Measurements from ENCODE around the gene KCNA5. TPM values are rescaled to one million over a fixed set of nuclear protein-coding genes. Genes with fewer than 3 reads are reported as not detected.

The KCNA5 gene
- total RNA-seq, 1 donor from 2014 or later: 1.8 TPM

- no peaks in the 10 kb centered on the region for H3K4me1 ChIP-seq
- intact Hi-C loops (cut with DNase I): no loop called here
- no peaks in the 10 kb centered on the region for H3K36me3 ChIP-seq
- no peak overlapping the region for H3K4me3 ChIP-seq
- H3K27ac ChIP-seq: no peak overlapping the region
- ATAC-seq: no peak
- no peak for DNase-seq
- H3K27me3 ChIP-seq: peaks cover 35% of the 10 kb centered on the region
- peaks cover 3% of the 10 kb centered on the region for H3K9me3 ChIP-seq
- no peak for TF ChIP-seq CTCF (IDR thresholded peaks at IDR 0.05)
Measured at GRCh38 chr12:5039815-5040214, 3.9 kb upstream of the KCNA5 start.

GRCh38 chr12:5040368-5040767 lies 3.3 kb upstream of the KCNA5 start:
- ATAC-seq (no peak), DNase-seq (no peak)
- Histone ChIP-seq H3K4me3 (no peak overlapping the region), H3K27ac (no peak overlapping the region), H3K4me1 (no peaks in the 10 kb centered on the region), H3K27me3 (peaks cover 39% of the 10 kb centered on the region), H3K36me3 (no peaks in the 10 kb centered on the region), H3K9me3 (peaks cover 3% of the 10 kb centered on the region)
- intact Hi-C loops (cut with DNase I): no loop called here
- TF ChIP-seq CTCF (IDR thresholded peaks at IDR 0.05): no peak

GRCh38 chr12:5044420-5045295 lies 979 bp downstream of the KCNA5 start:
- no peak for TF ChIP-seq CTCF (IDR thresholded peaks at IDR 0.05)
- H3K27me3 ChIP-seq: peaks cover 61% of the 10 kb centered on the region
- no peaks in the 10 kb centered on the region for H3K36me3 ChIP-seq
- no peak overlapping the region for H3K4me3 ChIP-seq
- H3K4me1 ChIP-seq: no peaks in the 10 kb centered on the region
- intact Hi-C loops (cut with DNase I): no loop called here
- no peak overlapping the region for H3K27ac ChIP-seq
- peaks cover 3% of the 10 kb centered on the region for H3K9me3 ChIP-seq
- DNase-seq (no peak), ATAC-seq (peak; percentile 9)

- ATAC-seq (no peak), DNase-seq (no peak)
- no peak overlapping the region for H3K27ac ChIP-seq
- no peak overlapping the region for H3K4me3 ChIP-seq
- no peaks in the 10 kb centered on the region for H3K4me1 ChIP-seq
- H3K9me3 ChIP-seq: no peaks in the 10 kb centered on the region
- H3K27me3 ChIP-seq: peaks cover 54% of the 10 kb centered on the region
- no peak for TF ChIP-seq CTCF (IDR thresholded peaks at IDR 0.05)
- H3K36me3 ChIP-seq: no peaks in the 10 kb centered on the region
- intact Hi-C loops (cut with DNase I): no loop called here
Measured at GRCh38 chr12:5047094-5047493, 3.4 kb downstream of the KCNA5 start.

- no peak overlapping the region for H3K4me3 ChIP-seq
- no peak for TF ChIP-seq CTCF (IDR thresholded peaks at IDR 0.05)
- intact Hi-C loops (cut with DNase I): no loop called here
- ATAC-seq (no peak), DNase-seq (no peak)
- peaks cover 47% of the 10 kb centered on the region for H3K27me3 ChIP-seq
- no peaks in the 10 kb centered on the region for H3K4me1 ChIP-seq
- H3K36me3 ChIP-seq: no peaks in the 10 kb centered on the region
- H3K9me3 ChIP-seq: no peaks in the 10 kb centered on the region
- no peak overlapping the region for H3K27ac ChIP-seq
Measured at GRCh38 chr12:5047729-5048128, 4.0 kb downstream of the KCNA5 start.
